Neural cell (in vitro differentiated cells): ENCODE data around the gene PKDCC. TPM values are rescaled to one million over a fixed set of nuclear protein-coding genes. Genes with fewer than 3 reads are reported as not detected.

Experiments
- H2AFZ ChIP-seq: fragments of 200-600, 300-800 bp; sonication (generic), shearing (Covaris generic); 2 replicates; pipeline ENCODE4 v1.6.0; 2014; ENCODE audit warnings: low read depth, mild to moderate bottlenecking, antibody characterized with exemption, low read length, moderate library complexity
- H3F3A ChIP-seq: fragments of 200-600 bp; shearing (Covaris generic); 2 replicates; pipeline ENCODE4 v1.6.1; 2016; ENCODE audit warnings: mild to moderate bottlenecking, moderate library complexity, mixed read lengths, antibody characterized with exemption, low read length; ENCODE audit not compliant: insufficient read depth, poor library complexity, severe bottlenecking
- H3K27ac ChIP-seq: fragments of 200-600, 300-800 bp; sonication (generic), shearing (Covaris generic); 2 replicates; pipeline ENCODE4 v1.5.1; 2014; ENCODE audit warnings: mild to moderate bottlenecking, low read length, moderate library complexity
- H3K27me3 ChIP-seq: fragments of 300-800, 200-600 bp; sonication (generic), shearing (Covaris generic); 2 replicates; pipeline ENCODE4 v1.6.0; 2014; ENCODE audit warnings: mild to moderate bottlenecking, low read depth, low read length, moderate library complexity; ENCODE audit not compliant: insufficient read depth
- H3K36me3 ChIP-seq: fragments of 300-800, 200-600 bp; sonication (generic), shearing (Covaris generic); 2 replicates; pipeline ENCODE4 v1.5.1; 2014; ENCODE audit warnings: mild to moderate bottlenecking, antibody characterized with exemption, low read length, moderate library complexity; ENCODE audit not compliant: insufficient read depth
- H3K4me2 ChIP-seq: fragments of 300-800, 200-600 bp; sonication (generic), shearing (Covaris generic); 2 replicates; pipeline ENCODE4 v1.6.0; 2014; ENCODE audit warnings: mild to moderate bottlenecking, low read length
- H3K4me3 ChIP-seq: fragments of 300-800, 200-600 bp; sonication (generic), shearing (Covaris generic); 2 replicates; pipeline ENCODE4 v1.5.1; 2014; ENCODE audit warnings: mild to moderate bottlenecking, low read length, moderate library complexity
- H3K79me2 ChIP-seq: fragments of 200-600 bp; shearing (Covaris generic); replicated peaks from 2 replicates; pipeline ENCODE4 v1.6.0; 2014; ENCODE audit warnings: mild to moderate bottlenecking, low read length, moderate library complexity; ENCODE audit not compliant: insufficient read depth
- H3K9ac ChIP-seq: fragments of 300-800, 200-600 bp; sonication (generic), shearing (Covaris generic); 2 replicates; pipeline ENCODE4 v1.6.1; 2016; ENCODE audit warnings: mild to moderate bottlenecking, low read length, mixed read lengths
- H3K9me2 ChIP-seq: fragments of 200-600 bp; shearing (Covaris generic); 2 replicates; pipeline ENCODE4 v1.6.1; 2016; ENCODE audit warnings: mild to moderate bottlenecking, low read length, mixed read lengths; ENCODE audit not compliant: insufficient read depth
- H3K9me3 ChIP-seq: fragments of 200-600, 300-800 bp; sonication (generic), shearing (Covaris generic); 2 replicates; pipeline ENCODE4 v1.6.1; 2016; ENCODE audit warnings: mild to moderate bottlenecking, mixed run types, low read length, moderate library complexity, mixed read lengths
- H4K20me1 ChIP-seq: fragments of 200-600 bp; shearing (Covaris generic); 2 replicates; pipeline ENCODE4 v1.6.1; 2016; ENCODE audit warnings: mild to moderate bottlenecking, mixed run types; ENCODE audit not compliant: insufficient read depth
- EP300 ChIP-seq: fragments of 450-650 bp; conservative IDR thresholded peaks from 2 replicates; pipeline ENCODE4 v1.6.1; 2014; ENCODE audit warnings: antibody characterized with exemption, mild to moderate bottlenecking, moderate library complexity; ENCODE audit not compliant: poor library complexity, severe bottlenecking
- EZH2 ChIP-seq: fragments of 200-600, 300-800 bp; shearing (Covaris generic), sonication (generic); IDR thresholded peaks from 2 replicates; pipeline ENCODE4 v1.6.1; 2014; ENCODE audit warnings: antibody characterized with exemption, low read length, borderline replicate concordance, mild to moderate bottlenecking; ENCODE audit not compliant: insufficient read depth, poor library complexity, severe bottlenecking
- MXI1 ChIP-seq: fragments of 450-650 bp; conservative IDR thresholded peaks from 2 replicates; pipeline ENCODE4 v1.6.1; 2014; ENCODE audit warnings: antibody characterized with exemption, mild to moderate bottlenecking; ENCODE audit not compliant: poor library complexity, severe bottlenecking
- POLR2AphosphoS5 ChIP-seq: IDR thresholded peaks from 2 replicates; pipeline ENCODE4 v1.6.1; 2012
- RAD21 ChIP-seq: fragments of 450-650 bp; conservative IDR thresholded peaks from 2 replicates; pipeline ENCODE4 v1.6.1; 2014; ENCODE audit warnings: antibody characterized with exemption, mild to moderate bottlenecking, moderate library complexity
- SMC3 ChIP-seq: fragments of 450-650 bp; conservative IDR thresholded peaks from 2 replicates; pipeline ENCODE4 v1.6.1; 2014; ENCODE audit warnings: antibody characterized with exemption, mild to moderate bottlenecking, moderate library complexity; ENCODE audit not compliant: poor library complexity
- TAF1 ChIP-seq: IDR thresholded peaks from 2 replicates; pipeline ENCODE4 v1.6.1; 2012; ENCODE audit warnings: low read depth
- polyA plus RNA-seq: library from polyadenylated mRNA; depleted of rRNA; stranded (reverse); fragments of >200 nt; gene quantifications from 2 replicates; pipeline ENCODE4 v1.2.3, GENCODE V29; 2014
- TF ChIP-seq, protein P1 (sequence below): fragments of 450-650 bp; IDR thresholded peaks from 2 replicates; pipeline ENCODE4 v1.5.1; 2014; ENCODE audit warnings: antibody characterized with exemption, mild to moderate bottlenecking, moderate library complexity; ENCODE audit not compliant: poor library complexity, severe bottlenecking
- TF ChIP-seq, protein P2 (sequence below): IDR thresholded peaks from 2 replicates; pipeline ENCODE4 v1.6.1; 2012; ENCODE audit warnings: borderline replicate concordance

Gene PKDCC
- polyA plus RNA-seq, 1 donor from 2014 or later, result 37.4 TPM

DNA sequence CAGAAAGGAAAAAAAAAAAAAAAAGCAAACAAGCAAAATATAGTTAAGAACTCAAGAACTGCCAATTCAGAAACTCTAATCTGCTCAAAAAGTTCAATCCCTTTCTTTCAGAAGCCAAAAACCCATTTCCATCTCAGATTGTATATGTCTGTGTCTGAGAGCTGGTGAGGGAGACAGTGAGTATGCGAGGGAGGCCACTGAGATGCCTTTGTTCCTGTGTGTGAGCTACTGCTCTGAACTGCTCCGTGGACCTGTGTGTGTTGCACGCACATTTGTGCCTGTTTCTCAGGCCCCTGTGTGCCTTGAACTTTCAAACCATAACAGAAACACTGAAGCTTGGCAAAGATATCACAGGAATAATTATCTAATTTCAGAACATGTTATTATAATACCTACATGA is 2.5 kb upstream of the PKDCC start:
- H3K4me3 ChIP-seq, result no peak overlapping the region
- H3K9me2 ChIP-seq, result no peaks in the 10 kb centered on the region
- peaks cover 7% of the 10 kb centered on the region for H3K27me3 ChIP-seq
- H3K9me3 ChIP-seq, result no peaks in the 10 kb centered on the region
- peaks cover 15% of the 10 kb centered on the region for H3K79me2 ChIP-seq
- H3K27ac ChIP-seq, result no peak overlapping the region
- TF ChIP-seq MXI1 (no peak), SMC3 (no peak), TAF1 (no peak), POLR2AphosphoS5 (no peak), RAD21 (no peak), EP300 (no peak), EZH2 (no peak)
- TF ChIP-seq, protein P1, sequence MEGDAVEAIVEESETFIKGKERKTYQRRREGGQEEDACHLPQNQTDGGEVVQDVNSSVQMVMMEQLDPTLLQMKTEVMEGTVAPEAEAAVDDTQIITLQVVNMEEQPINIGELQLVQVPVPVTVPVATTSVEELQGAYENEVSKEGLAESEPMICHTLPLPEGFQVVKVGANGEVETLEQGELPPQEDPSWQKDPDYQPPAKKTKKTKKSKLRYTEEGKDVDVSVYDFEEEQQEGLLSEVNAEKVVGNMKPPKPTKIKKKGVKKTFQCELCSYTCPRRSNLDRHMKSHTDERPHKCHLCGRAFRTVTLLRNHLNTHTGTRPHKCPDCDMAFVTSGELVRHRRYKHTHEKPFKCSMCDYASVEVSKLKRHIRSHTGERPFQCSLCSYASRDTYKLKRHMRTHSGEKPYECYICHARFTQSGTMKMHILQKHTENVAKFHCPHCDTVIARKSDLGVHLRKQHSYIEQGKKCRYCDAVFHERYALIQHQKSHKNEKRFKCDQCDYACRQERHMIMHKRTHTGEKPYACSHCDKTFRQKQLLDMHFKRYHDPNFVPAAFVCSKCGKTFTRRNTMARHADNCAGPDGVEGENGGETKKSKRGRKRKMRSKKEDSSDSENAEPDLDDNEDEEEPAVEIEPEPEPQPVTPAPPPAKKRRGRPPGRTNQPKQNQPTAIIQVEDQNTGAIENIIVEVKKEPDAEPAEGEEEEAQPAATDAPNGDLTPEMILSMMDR, result no peak
- TF ChIP-seq, protein P2, sequence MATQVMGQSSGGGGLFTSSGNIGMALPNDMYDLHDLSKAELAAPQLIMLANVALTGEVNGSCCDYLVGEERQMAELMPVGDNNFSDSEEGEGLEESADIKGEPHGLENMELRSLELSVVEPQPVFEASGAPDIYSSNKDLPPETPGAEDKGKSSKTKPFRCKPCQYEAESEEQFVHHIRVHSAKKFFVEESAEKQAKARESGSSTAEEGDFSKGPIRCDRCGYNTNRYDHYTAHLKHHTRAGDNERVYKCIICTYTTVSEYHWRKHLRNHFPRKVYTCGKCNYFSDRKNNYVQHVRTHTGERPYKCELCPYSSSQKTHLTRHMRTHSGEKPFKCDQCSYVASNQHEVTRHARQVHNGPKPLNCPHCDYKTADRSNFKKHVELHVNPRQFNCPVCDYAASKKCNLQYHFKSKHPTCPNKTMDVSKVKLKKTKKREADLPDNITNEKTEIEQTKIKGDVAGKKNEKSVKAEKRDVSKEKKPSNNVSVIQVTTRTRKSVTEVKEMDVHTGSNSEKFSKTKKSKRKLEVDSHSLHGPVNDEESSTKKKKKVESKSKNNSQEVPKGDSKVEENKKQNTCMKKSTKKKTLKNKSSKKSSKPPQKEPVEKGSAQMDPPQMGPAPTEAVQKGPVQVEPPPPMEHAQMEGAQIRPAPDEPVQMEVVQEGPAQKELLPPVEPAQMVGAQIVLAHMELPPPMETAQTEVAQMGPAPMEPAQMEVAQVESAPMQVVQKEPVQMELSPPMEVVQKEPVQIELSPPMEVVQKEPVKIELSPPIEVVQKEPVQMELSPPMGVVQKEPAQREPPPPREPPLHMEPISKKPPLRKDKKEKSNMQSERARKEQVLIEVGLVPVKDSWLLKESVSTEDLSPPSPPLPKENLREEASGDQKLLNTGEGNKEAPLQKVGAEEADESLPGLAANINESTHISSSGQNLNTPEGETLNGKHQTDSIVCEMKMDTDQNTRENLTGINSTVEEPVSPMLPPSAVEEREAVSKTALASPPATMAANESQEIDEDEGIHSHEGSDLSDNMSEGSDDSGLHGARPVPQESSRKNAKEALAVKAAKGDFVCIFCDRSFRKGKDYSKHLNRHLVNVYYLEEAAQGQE, result no peak
- H3K4me2 ChIP-seq, result no peak overlapping the region
- H3K9ac ChIP-seq, result no peak overlapping the region
- no peaks in the 10 kb centered on the region for H3F3A ChIP-seq
- no peak overlapping the region for H2AFZ ChIP-seq
- no peaks in the 10 kb centered on the region for H3K36me3 ChIP-seq
- no peaks in the 10 kb centered on the region for H4K20me1 ChIP-seq

DNA sequence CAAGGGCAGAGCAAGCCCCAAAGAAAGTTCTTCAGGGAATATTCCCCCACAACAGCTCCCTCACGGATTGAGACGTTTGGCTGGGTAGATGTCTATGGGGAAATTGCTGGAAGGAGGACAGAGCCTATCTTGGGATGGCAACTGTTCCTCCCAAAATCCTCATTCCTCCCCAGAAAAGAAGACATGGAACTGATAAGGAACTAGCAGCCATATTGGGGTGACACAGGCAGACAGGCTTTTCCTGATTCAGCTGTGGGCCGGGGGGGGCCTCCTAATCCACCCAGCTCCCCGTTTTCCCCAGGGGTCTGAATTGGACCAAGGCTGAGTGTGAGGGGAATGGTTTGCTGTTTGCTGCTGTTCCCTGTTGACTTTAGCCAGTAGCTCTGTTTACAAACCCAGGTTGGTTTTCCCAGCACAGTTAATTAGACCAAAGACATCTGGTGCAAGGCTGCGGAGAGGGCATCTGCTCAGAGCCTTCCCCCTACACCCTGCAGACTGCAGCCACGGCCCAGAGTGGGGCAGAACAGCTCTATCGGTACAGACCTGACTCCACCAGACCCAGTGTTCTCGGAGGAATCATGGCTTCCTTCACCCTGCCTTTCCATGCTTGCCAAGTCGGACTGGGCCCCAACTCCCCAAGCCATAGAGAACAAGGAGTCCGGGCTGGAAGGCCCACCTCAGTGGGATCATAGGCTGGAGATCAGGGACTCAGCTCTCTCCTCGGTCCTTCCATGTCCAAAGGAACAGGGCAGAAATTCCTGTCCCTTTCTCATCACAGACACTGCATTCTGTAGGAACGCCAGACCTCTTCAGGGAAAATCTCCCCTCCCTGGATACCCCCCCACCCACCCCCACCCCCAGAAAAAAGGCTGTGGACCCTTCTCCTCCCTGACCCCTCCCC is 1.7 kb upstream of the PKDCC start:
- Histone ChIP-seq H3K9me3 (no peaks in the 10 kb centered on the region), H3K4me2 (no peak overlapping the region), H3K9me2 (no peaks in the 10 kb centered on the region), H4K20me1 (no peaks in the 10 kb centered on the region), H2AFZ (no peak overlapping the region), H3F3A (no peaks in the 10 kb centered on the region), H3K27ac (no peak overlapping the region), H3K79me2 (peaks cover 15% of the 10 kb centered on the region), H3K36me3 (no peaks in the 10 kb centered on the region), H3K4me3 (no peak overlapping the region), H3K9ac (no peak overlapping the region), H3K27me3 (peaks cover 7% of the 10 kb centered on the region)
- TF ChIP-seq POLR2AphosphoS5 (no peak), EZH2 (no peak), TAF1 (no peak), MXI1 (no peak), RAD21 (no peak), EP300 (no peak), SMC3 (no peak)
- TF ChIP-seq, protein P2, result no peak
- TF ChIP-seq, protein P1, result no peak
